ENCODE measurements around the gene VPS25. TPM values are rescaled to one million over a fixed set of nuclear protein-coding genes. Genes with fewer than 3 reads are reported as not detected.
A peak's percentile ranks its signal among the peaks of the same experiment; 100 is the strongest.

Gene VPS25
- total RNA-seq, 1 donor from 2014 or later, result 90.4 TPM

DNA sequence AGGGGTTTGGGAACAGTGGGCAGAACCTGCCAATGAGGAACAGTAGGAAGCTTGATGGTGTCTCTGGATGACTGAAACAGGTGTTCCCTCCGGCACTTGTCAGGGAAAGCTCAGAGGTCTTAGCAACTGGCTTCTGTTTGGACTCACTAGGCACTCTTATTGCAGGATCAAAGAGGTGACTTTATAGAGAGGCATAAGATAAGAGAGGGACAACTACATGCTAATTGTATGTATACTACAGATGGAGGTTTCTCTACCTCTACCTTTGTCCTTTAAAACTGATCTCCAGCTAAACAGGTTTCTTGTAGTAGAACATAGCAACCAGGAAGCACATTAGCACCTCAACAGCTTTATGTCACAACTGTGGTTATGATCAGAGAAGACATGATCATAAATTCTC is 33.0 kb downstream of the VPS25 start:
- no peaks in the 10 kb centered on the region for H3K4me1 Mint-ChIP-seq (ENCODE audit: low read depth)
- peaks cover 19% of the 10 kb centered on the region for H3K36me3 Mint-ChIP-seq (ENCODE audit: low read depth)
- no peak overlapping the region for H3K27ac Mint-ChIP-seq
- no peak overlapping the region for H3K4me3 Mint-ChIP-seq (ENCODE audit: low read depth)
- H3K9me3 Mint-ChIP-seq, result no peaks in the 10 kb centered on the region
- intact Hi-C loops (cut with micrococcal nuclease), result no loop called here
- no peak for DNase-seq (ENCODE audit: low spot score)
- H3K27me3 Mint-ChIP-seq (ENCODE audit: low read depth), result peaks cover 8% of the 10 kb centered on the region

- Mint-ChIP-seq H3K36me3 (ENCODE audit: low read depth) (peaks cover 35% of the 10 kb centered on the region), H3K27me3 (ENCODE audit: low read depth) (no peaks in the 10 kb centered on the region), H3K4me3 (ENCODE audit: low read depth) (no peak overlapping the region), H3K27ac (no peak overlapping the region), H3K4me1 (ENCODE audit: low read depth) (no peaks in the 10 kb centered on the region), H3K9me3 (no peaks in the 10 kb centered on the region)
- intact Hi-C loops (cut with micrococcal nuclease), result no loop called here
- no peak for DNase-seq (ENCODE audit: low spot score)
These were observed 36.0 kb downstream of the VPS25 start for GRCh38 chr17:42809250-42809649.

DNA sequence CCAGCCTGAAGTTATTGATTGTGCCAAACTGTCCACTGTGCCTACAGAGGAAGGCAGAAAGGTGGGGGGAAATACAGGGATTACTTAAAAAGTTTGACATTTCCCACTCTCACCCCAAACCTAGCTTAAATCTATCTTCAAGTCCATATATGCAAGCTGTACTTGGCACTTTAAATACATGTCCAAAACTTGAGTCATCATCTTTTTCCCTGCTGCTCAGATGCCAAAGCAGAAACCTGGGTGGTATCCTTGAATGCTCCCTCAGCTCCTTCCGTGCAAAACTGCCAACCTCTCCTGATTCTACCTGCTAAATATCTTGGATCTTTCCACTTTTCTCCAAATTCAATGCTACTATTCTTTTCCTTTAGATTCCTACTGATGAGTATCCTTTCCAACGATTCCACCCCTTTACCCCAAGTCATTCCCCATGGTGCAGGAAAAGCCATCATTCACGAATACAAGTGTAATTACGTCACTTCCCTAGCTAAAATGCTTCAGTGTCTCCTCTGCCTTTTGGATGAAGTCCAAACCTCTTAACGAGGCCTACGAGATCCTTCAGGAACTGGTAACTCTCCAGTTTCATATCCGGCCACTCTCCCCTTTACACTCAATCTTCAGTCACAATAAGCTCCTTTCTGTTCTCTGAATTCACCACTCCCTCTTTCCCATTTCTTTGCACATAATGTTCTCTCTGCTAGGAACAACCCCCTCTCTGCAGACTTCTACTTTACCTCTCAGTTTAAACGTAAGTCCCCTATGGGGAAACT is 41.6 kb downstream of the VPS25 start:
- intact Hi-C loops (cut with micrococcal nuclease), result no loop called here
- H3K27ac Mint-ChIP-seq, result no peak overlapping the region
- H3K27me3 Mint-ChIP-seq (ENCODE audit: low read depth), result no peaks in the 10 kb centered on the region
- peaks cover 73% of the 10 kb centered on the region for H3K36me3 Mint-ChIP-seq (ENCODE audit: low read depth)
- H3K4me1 Mint-ChIP-seq (ENCODE audit: low read depth), result no peaks in the 10 kb centered on the region
- no peaks in the 10 kb centered on the region for H3K9me3 Mint-ChIP-seq
- H3K4me3 Mint-ChIP-seq (ENCODE audit: low read depth), result no peak overlapping the region
- DNase-seq (ENCODE audit: low spot score), result no peak

GRCh38 chr17:42817866-42818265 is 44.6 kb downstream of the VPS25 start:
- Mint-ChIP-seq H3K36me3 (ENCODE audit: low read depth) (peaks cover 80% of the 10 kb centered on the region), H3K27ac (no peak overlapping the region)

DNA sequence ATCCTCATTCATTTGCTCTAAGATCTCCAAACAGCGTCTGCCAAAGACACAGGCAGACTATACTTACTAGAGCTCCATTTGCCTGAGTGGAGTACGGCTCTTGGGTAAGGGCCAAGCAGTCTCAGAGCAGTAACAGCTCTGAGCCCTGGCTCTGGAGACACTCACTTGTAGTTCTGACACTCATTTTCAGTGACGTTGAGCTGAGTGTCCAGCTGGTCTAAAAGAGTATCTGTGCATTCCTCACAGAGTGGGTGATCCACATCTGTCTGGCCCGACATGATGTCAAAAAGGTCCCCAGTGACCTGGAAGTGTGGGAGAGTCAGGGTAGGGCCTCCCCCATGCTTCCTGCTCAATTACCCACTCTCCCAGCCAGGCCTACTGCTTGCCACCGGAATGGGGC is 45.1 kb downstream of the VPS25 start:
- Mint-ChIP-seq H3K4me1 (ENCODE audit: low read depth) (peaks cover 11% of the 10 kb centered on the region), H3K4me3 (ENCODE audit: low read depth) (no peak overlapping the region), H3K27ac (peak overlapping the region; percentile 13), H3K9me3 (no peaks in the 10 kb centered on the region), H3K27me3 (ENCODE audit: low read depth) (no peaks in the 10 kb centered on the region), H3K36me3 (ENCODE audit: low read depth) (peaks cover 80% of the 10 kb centered on the region)
- no peak for DNase-seq (ENCODE audit: low spot score)
- intact Hi-C loops (cut with micrococcal nuclease), result no loop called here

More at GRCh38 chr17:42817866-42818265, 44.6 kb downstream of the VPS25 start:
- DNase-seq (ENCODE audit: low spot score), result no peak
- no peak overlapping the region for H3K4me3 Mint-ChIP-seq (ENCODE audit: low read depth)
- peaks cover 11% of the 10 kb centered on the region for H3K4me1 Mint-ChIP-seq (ENCODE audit: low read depth)
- intact Hi-C loops (cut with micrococcal nuclease), result no loop called here
- H3K27me3 Mint-ChIP-seq (ENCODE audit: low read depth), result no peaks in the 10 kb centered on the region
- H3K9me3 Mint-ChIP-seq, result no peaks in the 10 kb centered on the region

- H3K27me3 Mint-ChIP-seq (ENCODE audit: low read depth), result no peaks in the 10 kb centered on the region
- peaks cover 64% of the 10 kb centered on the region for H3K36me3 Mint-ChIP-seq (ENCODE audit: low read depth)
- H3K4me3 Mint-ChIP-seq (ENCODE audit: low read depth), result no peak overlapping the region
- intact Hi-C loops (cut with micrococcal nuclease), result loop anchor here (1.0 to 2.0 kb wide), 2 partner anchors 17 to 109 kb away; no protein-coding TSS in a partner anchor
- no peak overlapping the region for H3K27ac Mint-ChIP-seq
- H3K4me1 Mint-ChIP-seq (ENCODE audit: low read depth), result peaks cover 14% of the 10 kb centered on the region
- no peaks in the 10 kb centered on the region for H3K9me3 Mint-ChIP-seq
- DNase-seq (ENCODE audit: low spot score), result peak; percentile 47
These were observed 46.8 kb downstream of the VPS25 start for GRCh38 chr17:42819939-42820535.

GRCh38 chr17:42821176-42821575 is 47.9 kb downstream of the VPS25 start:
- no peaks in the 10 kb centered on the region for H3K27me3 Mint-ChIP-seq (ENCODE audit: low read depth)

DNA sequence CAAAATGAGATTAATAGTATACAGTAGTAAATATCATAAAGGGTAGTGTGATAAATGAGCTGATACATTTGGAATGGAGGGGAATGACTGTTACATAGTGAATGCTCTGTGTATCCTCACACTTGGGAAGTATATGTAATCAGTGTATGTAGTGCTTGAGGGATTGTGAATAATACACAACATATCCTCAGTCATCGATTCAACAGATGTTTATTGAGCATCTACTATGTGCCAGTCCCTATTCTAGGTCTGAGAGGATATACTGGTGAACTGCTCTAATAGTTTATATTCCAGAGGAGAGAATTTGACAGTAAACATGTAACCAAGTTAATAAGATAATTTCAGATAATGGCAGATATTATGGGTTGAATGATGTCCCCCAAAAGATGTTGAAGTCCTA is 54.2 kb downstream of the VPS25 start:
- H3K9me3 Mint-ChIP-seq, result no peaks in the 10 kb centered on the region
- DNase-seq (ENCODE audit: low spot score), result no peak
- H3K27me3 Mint-ChIP-seq (ENCODE audit: low read depth), result peaks cover 14% of the 10 kb centered on the region
- H3K4me1 Mint-ChIP-seq (ENCODE audit: low read depth), result peaks cover 10% of the 10 kb centered on the region
- intact Hi-C loops (cut with micrococcal nuclease), result no loop called here
- no peak overlapping the region for H3K4me3 Mint-ChIP-seq (ENCODE audit: low read depth)
- H3K36me3 Mint-ChIP-seq (ENCODE audit: low read depth), result peaks cover 3% of the 10 kb centered on the region
- H3K27ac Mint-ChIP-seq, result no peak overlapping the region

More at GRCh38 chr17:42821176-42821575, 47.9 kb downstream of the VPS25 start:
- Mint-ChIP-seq H3K9me3 (no peaks in the 10 kb centered on the region), H3K4me3 (ENCODE audit: low read depth) (no peak overlapping the region), H3K36me3 (ENCODE audit: low read depth) (peaks cover 54% of the 10 kb centered on the region), H3K4me1 (ENCODE audit: low read depth) (peaks cover 14% of the 10 kb centered on the region), H3K27ac (no peak overlapping the region)
- intact Hi-C loops (cut with micrococcal nuclease), result loop anchor here (2.0 kb wide), 1 partner anchor 18 kb away; no protein-coding TSS in a partner anchor
- no peak for DNase-seq (ENCODE audit: low spot score)

Other genes starting within 250 kb of the VPS25 start
- gene NAGLU, start 237.2 kb upstream of the VPS25 start, total RNA-seq, result 17.4 and 19.9 TPM in 2 replicates
- gene HSD17B1, start 220.5 kb upstream of the VPS25 start, total RNA-seq, result 0.91 and 1.4 TPM in 2 replicates
- 90.6 and 91.6 TPM in 2 replicates for gene COASY, start 211.3 kb upstream of the VPS25 start, total RNA-seq
- 54.8 and 60.0 TPM in 2 replicates for gene MLX, start 206.3 kb upstream of the VPS25 start, total RNA-seq
- gene PSMC3IP, start 195.7 kb upstream of the VPS25 start, total RNA-seq, result 23.3 and 26.6 TPM in 2 replicates
- gene RETREG3, start 164.1 kb upstream of the VPS25 start, total RNA-seq, result 37.7 and 39.0 TPM in 2 replicates
- gene TUBG1, start 163.8 kb upstream of the VPS25 start, total RNA-seq, result 85.5 and 94.9 TPM in 2 replicates
- gene TUBG2, start 114.2 kb upstream of the VPS25 start, total RNA-seq, result 12.2 and 12.6 TPM in 2 replicates
- 0.57 and 1.0 TPM in 2 replicates for gene PLEKHH3, start 96.5 kb upstream of the VPS25 start, total RNA-seq
- 0.16 and 0.23 TPM in 2 replicates for gene CCR10, start 91.6 kb upstream of the VPS25 start, total RNA-seq
- 1.3 and 2.4 TPM in 2 replicates for gene CNTNAP1, start 90.9 kb upstream of the VPS25 start, total RNA-seq
- 36.1 and 37.1 TPM in 2 replicates for gene EZH1, start 28.4 kb upstream of the VPS25 start, total RNA-seq
- gene RAMP2, start 12.2 kb upstream of the VPS25 start, total RNA-seq, result not detected in 2 replicates
- gene WNK4, start 7.2 kb downstream of the VPS25 start, total RNA-seq, result 0.16 and 0.28 TPM in 2 replicates
- gene COA3, start 25.3 kb downstream of the VPS25 start, total RNA-seq, result 51.2 and 51.7 TPM in 2 replicates
- gene CNTD1, start 25.4 kb downstream of the VPS25 start, total RNA-seq, result 0.09 TPM in 1 of 2 replicates, not detected in the other
- gene BECN1, start 50.8 kb downstream of the VPS25 start, total RNA-seq, result 97.2 and 104 TPM in 2 replicates
- gene PSME3, start 59.9 kb downstream of the VPS25 start, total RNA-seq, result 172 TPM in 2 replicates
- gene AOC2, start 71.1 kb downstream of the VPS25 start, total RNA-seq, result 3.2 TPM in 2 replicates
- gene AOC3, start 77.8 kb downstream of the VPS25 start, total RNA-seq, result 1.6 and 2.4 TPM in 2 replicates
- not detected in 2 replicates for gene G6PC1, start 127.3 kb downstream of the VPS25 start, total RNA-seq
- 62.3 and 75.3 TPM in 2 replicates for gene AARSD1, start 191.0 kb downstream of the VPS25 start, total RNA-seq
- gene PTGES3L, start 206.6 kb downstream of the VPS25 start, total RNA-seq, result 1.9 and 2.1 TPM in 2 replicates
- gene RUNDC1, start 207.1 kb downstream of the VPS25 start, total RNA-seq, result 18.7 and 19.9 TPM in 2 replicates
- gene RPL27, start 225.0 kb downstream of the VPS25 start, total RNA-seq, result 1,137 and 1,172 TPM in 2 replicates
- gene IFI35, start 233.3 kb downstream of the VPS25 start, total RNA-seq, result 49.1 and 51.2 TPM in 2 replicates
- gene VAT1, start 248.9 kb downstream of the VPS25 start, total RNA-seq, result 18.6 and 21.7 TPM in 2 replicates